ENCODE measurements around the gene NME9.

DNA sequence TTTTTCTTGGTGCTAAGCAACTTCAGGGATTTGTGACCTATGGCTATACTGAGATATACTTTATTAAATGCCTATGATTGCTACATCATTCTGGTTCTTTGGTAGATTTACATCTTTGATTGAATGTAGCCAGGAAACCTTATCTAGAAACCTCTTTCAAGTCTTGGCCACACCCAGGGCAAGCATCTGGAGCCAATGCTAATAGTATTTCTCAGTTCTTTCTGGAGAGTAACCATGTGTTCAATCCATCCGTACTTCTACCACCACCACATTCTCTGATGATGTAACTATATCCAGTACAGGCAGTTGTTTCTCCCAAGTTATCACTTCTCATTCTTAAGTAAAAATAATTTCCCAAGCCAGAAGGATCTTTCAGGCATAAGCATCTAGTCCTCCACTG is 69.0 kb downstream of the NME9 start:
- no peak for TF ChIP-seq CTCF (IDR thresholded peaks at IDR 0.05; ENCODE audit: low read depth, low read length, missing input control)
- TF ChIP-seq RXRA (IDR thresholded peaks at IDR 0.05), result no peak

Data from liver (tissue), 3 donors.